ENCODE results near the gene OPN1LW. TPM values are rescaled to one million over a fixed set of nuclear protein-coding genes. Genes with fewer than 3 reads are reported as not detected.

The OPN1LW gene
- total and polyA plus RNA-seq, 12 donors: not detected

DNA sequence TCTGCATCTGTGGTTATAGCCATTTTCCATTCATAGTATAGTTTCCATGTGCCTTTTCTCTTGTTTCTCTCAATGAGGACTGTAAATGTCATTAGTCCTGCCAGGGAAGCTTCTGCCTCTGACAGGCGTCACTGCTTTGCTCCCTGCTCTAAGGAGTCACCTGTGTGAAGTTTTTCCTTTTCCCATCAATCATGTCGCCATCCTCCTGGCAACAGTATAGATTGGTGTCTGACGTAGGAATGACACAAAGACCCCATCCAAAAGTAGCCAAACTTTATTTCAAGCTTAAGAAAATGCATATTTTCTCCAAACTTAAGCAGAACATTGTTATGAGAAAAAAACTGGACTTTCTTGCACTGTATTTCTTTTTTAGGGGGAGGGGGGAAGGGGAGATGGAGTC is 23.5 kb upstream of the OPN1LW start:
- TF ChIP-seq, protein P1, sequence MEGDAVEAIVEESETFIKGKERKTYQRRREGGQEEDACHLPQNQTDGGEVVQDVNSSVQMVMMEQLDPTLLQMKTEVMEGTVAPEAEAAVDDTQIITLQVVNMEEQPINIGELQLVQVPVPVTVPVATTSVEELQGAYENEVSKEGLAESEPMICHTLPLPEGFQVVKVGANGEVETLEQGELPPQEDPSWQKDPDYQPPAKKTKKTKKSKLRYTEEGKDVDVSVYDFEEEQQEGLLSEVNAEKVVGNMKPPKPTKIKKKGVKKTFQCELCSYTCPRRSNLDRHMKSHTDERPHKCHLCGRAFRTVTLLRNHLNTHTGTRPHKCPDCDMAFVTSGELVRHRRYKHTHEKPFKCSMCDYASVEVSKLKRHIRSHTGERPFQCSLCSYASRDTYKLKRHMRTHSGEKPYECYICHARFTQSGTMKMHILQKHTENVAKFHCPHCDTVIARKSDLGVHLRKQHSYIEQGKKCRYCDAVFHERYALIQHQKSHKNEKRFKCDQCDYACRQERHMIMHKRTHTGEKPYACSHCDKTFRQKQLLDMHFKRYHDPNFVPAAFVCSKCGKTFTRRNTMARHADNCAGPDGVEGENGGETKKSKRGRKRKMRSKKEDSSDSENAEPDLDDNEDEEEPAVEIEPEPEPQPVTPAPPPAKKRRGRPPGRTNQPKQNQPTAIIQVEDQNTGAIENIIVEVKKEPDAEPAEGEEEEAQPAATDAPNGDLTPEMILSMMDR (IDR thresholded peaks at IDR 0.05): no peak
- no peak for TF ChIP-seq POLR2A (IDR thresholded peaks at IDR 0.05)
- H3K4me3 ChIP-seq: no peak overlapping the region
- DNase-seq: no peak
- no peaks in the 10 kb centered on the region for H3K4me1 ChIP-seq (replicated peaks in 1 of 2)
- H3K36me3 ChIP-seq (replicated peaks in 1 of 2): no peaks in the 10 kb centered on the region
- intact Hi-C loops (cut with DNase I): no loop called here
- peaks cover 3% of the 10 kb centered on the region for H3K27me3 ChIP-seq
- H3K27ac ChIP-seq: no peak overlapping the region
- H3K9me3 ChIP-seq (replicated peaks in 1 of 3): no peaks in the 10 kb centered on the region
- 79 to 90% (median 85%) methylated on average over 3 of the region's 3 CpGs for WGBS, 4 donors

DNA sequence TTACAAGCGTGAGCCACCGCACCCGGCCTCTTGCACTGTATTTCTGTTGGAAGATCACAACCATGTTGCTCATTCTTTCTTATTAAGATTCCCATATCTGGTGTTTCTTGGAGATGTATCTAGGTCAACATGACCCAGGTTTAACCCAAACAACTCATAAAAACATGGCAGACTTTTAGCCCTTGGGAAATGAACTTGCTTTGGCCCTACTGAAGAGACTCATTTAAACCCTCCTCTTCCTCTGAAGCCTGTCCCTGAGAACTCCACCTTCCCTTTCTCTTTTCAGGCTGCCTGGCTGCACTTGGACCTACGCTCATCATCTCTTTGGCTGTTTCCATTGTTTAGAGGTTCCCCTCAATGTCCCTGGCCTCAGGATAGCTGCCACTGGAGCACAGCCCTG is 22.8 kb upstream of the OPN1LW start:
- DNase-seq: no peak
- no peak overlapping the region for H3K4me3 ChIP-seq
- no peaks in the 10 kb centered on the region for H3K9me3 ChIP-seq (replicated peaks in 1 of 3)
- H3K27ac ChIP-seq: peak overlapping the region in 2 of 5 donors; percentile 27 to 64
- 81 to 88% (median 86%) methylated on average over 4 of the region's 4 CpGs for WGBS, 4 donors
- TF ChIP-seq, protein P1 (IDR thresholded peaks at IDR 0.05): no peak
- no peak for TF ChIP-seq POLR2A (IDR thresholded peaks at IDR 0.05)
- H3K4me1 ChIP-seq (replicated peaks in 1 of 2): no peaks in the 10 kb centered on the region
- H3K27me3 ChIP-seq: peaks cover 3% of the 10 kb centered on the region
- intact Hi-C loops (cut with DNase I): no loop called here
- H3K36me3 ChIP-seq (replicated peaks in 1 of 2): no peaks in the 10 kb centered on the region

DNA sequence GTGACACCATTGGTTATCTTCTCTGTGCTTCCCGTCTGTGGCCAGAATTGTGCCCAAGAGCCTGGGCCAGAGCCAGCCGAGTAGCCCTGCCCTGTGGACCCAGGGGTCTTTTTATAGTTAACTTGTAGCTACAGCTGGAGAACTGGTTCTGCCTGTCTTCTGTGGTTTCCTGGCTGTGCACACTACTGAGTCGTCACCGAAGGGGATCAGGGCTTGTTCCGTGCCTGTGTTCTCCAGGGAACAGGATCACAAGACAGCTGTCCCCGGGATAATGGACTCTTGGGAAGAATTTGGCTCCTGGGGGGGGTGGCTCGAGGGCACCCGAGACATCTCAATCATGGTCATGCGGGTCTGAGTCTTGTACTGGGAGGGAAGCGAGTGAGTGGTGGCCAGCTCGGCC is 22.1 kb upstream of the OPN1LW start:
- Histone ChIP-seq H3K27ac (peak overlapping the region in 2 of 5 donors; percentile 27 to 64), H3K4me1 (replicated peaks in 1 of 2) (no peaks in the 10 kb centered on the region), H3K36me3 (replicated peaks in 1 of 2) (no peaks in the 10 kb centered on the region), H3K4me3 (no peak overlapping the region), H3K27me3 (peaks cover 3% of the 10 kb centered on the region), H3K9me3 (replicated peaks in 1 of 3) (no peaks in the 10 kb centered on the region)
- TF ChIP-seq, protein P1 (IDR thresholded peaks at IDR 0.05): no peak
- no peak for TF ChIP-seq POLR2A (IDR thresholded peaks at IDR 0.05)
- DNase-seq: peak in 4 of 7 donors; percentile 24 to 56 (median 27)
- WGBS, 4 donors: 61 to 79% (median 71%) methylated on average over 3 to 11 of the region's 11 CpGs
- intact Hi-C loops (cut with DNase I): no loop called here

DNA sequence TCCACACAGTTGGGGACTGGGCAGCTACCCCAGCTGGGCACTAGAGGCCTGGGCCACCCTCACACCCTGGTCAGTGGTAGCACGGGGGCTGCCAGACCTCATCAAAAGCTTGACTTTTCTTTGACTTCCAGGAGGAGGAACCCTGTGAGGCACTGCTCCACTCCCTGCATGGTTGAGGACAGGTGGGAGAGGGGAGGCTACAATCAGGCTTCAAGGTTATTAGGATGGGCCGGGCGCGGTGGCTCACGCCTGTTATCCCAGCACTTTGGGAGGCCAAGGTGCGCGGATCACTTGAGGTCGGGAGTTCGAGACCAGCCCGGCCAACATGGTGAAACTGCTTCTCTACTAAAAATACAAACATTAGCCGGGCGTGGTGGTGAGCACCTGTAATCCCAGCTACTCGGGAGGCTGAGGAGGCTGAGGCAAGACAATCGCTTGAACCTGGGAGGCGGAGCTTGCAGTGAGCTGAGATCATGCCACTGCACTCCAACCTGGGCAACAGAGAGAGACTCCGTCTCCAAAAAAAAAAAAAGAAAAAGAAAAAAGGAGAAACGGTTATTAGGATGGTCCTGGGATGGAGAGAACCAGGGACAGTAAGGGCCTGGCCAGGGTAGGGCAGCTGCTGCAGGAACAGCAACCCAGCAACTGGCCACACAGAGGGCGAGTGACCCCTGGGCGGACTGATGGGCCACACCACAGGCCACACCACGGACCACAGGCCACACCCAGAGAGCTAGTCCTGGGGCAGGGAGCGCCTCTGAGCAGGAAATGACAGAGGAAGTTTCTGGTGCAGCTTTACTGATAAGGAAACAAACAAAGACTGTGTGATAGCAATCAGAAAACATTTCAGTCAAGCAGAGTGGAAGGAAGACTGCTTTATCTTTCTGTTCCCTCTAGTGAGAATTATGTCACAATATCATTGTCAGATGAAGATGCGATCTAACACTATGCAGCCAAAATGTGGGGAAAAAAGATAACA is 20.5 kb upstream of the OPN1LW start:
- intact Hi-C loops (cut with DNase I): no loop called here
- peak in 5 of 7 donors; percentile 29 to 57 (median 32) for DNase-seq
- Histone ChIP-seq H3K4me1 (replicated peaks in 1 of 2) (no peaks in the 10 kb centered on the region), H3K27ac (peak overlapping the region in 1 of 5 donors; percentile 40), H3K36me3 (replicated peaks in 1 of 2) (no peaks in the 10 kb centered on the region), H3K27me3 (peaks cover 3% of the 10 kb centered on the region), H3K9me3 (replicated peaks in 1 of 3) (no peaks in the 10 kb centered on the region), H3K4me3 (no peak overlapping the region)
- 77 to 80% (median 78%) methylated on average over 12 to 22 of the region's 22 CpGs for WGBS, 4 donors
- TF ChIP-seq POLR2A (IDR thresholded peaks at IDR 0.05): no peak
- TF ChIP-seq, protein P1 (IDR thresholded peaks at IDR 0.05): no peak

All from adrenal gland (tissue), 12 donors.